AG04450 (cell line): ENCODE data around the gene RELCH. TPM values are rescaled to one million over a fixed set of nuclear protein-coding genes. Genes with fewer than 3 reads are reported as not detected.

Experiments
- CTCF ChIA-PET: fragments of 300-600, 350-600 bp; formaldehyde crosslinking; extraction: SDS; loops from one replicate; lab custom pipeline; 2022; ENCODE audit warnings: antibody characterized with exemption, inconsistent platforms; lab: Charles Lee
- POLR2A ChIA-PET: fragments of 350-600 bp; formaldehyde crosslinking; extraction: SDS; loops from one replicate; lab custom pipeline; 2021; ENCODE audit warnings: antibody characterized with exemption, inconsistent platforms; lab: Yijun Ruan, JAX
- DNase-seq: peaks from one replicate; pipeline ENCODE4 v3.0.0-alpha.2; 2011; ENCODE audit warnings: low read depth, low spot score
- H3K27ac ChIP-seq: one replicate; pipeline ENCODE4 v1.5.1; 2012; ENCODE audit warnings: low read depth, low read length, control low read depth
- H3K27me3 ChIP-seq: one replicate; pipeline ENCODE4 v1.6.0; 2012; ENCODE audit warnings: low read length; ENCODE audit not compliant: control insufficient read depth, insufficient read depth
- H3K4me3 ChIP-seq: 2 replicates; pipeline ENCODE4 v1.5.1; 2011; ENCODE audit warnings: mild to moderate bottlenecking, low read depth, low read length, control low read depth
- H3K9me3 ChIP-seq: 2 replicates; pipeline ENCODE4 v1.5.1; 2012; ENCODE audit warnings: low read length; ENCODE audit not compliant: control insufficient read depth, insufficient read depth
- CTCF ChIP-seq: IDR thresholded peaks from 2 replicates; pipeline ENCODE4 v1.5.1; 2011; ENCODE audit warnings: low read depth, low read length, control low read depth, inconsistent platforms
- polyA plus RNA-seq: library from polyadenylated mRNA; depleted of rRNA; stranded (reverse); fragments of >200 nt; gene quantifications from 2 replicates; pipeline ENCODE4 v1.2.3, GENCODE V29; 2011

Gene RELCH
- polyA plus RNA-seq, 1 experiment = 14.5 TPM

- ChIA-PET POLR2A (no interaction called here), CTCF (interaction anchor here (4.5 kb wide), 1 partner anchor 30 kb away, joined by 16 read pairs; no protein-coding TSS in a partner anchor)
- Histone ChIP-seq H3K27ac (no peak overlapping the region), H3K27me3 (no peaks in the 10 kb centered on the region), H3K9me3 (no peaks in the 10 kb centered on the region), H3K4me3 (no peak overlapping the region)
- no peak for TF ChIP-seq CTCF
- DNase-seq = no peak
Measured at GRCh38 chr18:62279561-62279960, 92.5 kb downstream of the RELCH start.

- no peaks in the 10 kb centered on the region for H3K9me3 ChIP-seq
- ChIA-PET POLR2A (no interaction called here), CTCF (interaction anchor here (4.5 kb wide), 1 partner anchor 30 kb away, joined by 16 read pairs; no protein-coding TSS in a partner anchor)
- DNase-seq = no peak
- no peak for TF ChIP-seq CTCF
- H3K4me3 ChIP-seq = no peak overlapping the region
- H3K27me3 ChIP-seq = no peaks in the 10 kb centered on the region
- no peak overlapping the region for H3K27ac ChIP-seq
Measured at GRCh38 chr18:62280058-62280457, 93.0 kb downstream of the RELCH start.

GRCh38 chr18:62280786-62281185, 93.7 kb downstream of the RELCH start:
- Histone ChIP-seq H3K27ac (no peak overlapping the region), H3K4me3 (no peak overlapping the region), H3K9me3 (no peaks in the 10 kb centered on the region), H3K27me3 (no peaks in the 10 kb centered on the region)
- no peak for DNase-seq
- ChIA-PET POLR2A (no interaction called here), CTCF (interaction anchor here (4.5 kb wide), 1 partner anchor 31 kb away, joined by 16 read pairs; no protein-coding TSS in a partner anchor)
- no peak for TF ChIP-seq CTCF

- no peak for TF ChIP-seq CTCF
- CTCF ChIA-PET = interaction anchor here (0.6 to 4.5 kb wide), 2 partner anchors 14 to 32 kb away, joined by 8 to 16 read pairs; no protein-coding TSS in a partner anchor
- no peak overlapping the region for H3K4me3 ChIP-seq
- POLR2A ChIA-PET = no interaction called here
- H3K9me3 ChIP-seq = no peaks in the 10 kb centered on the region
- H3K27me3 ChIP-seq = no peaks in the 10 kb centered on the region
- no peak overlapping the region for H3K27ac ChIP-seq
- peak; percentile 34 for DNase-seq
Measured at GRCh38 chr18:62281684-62282083, 94.6 kb downstream of the RELCH start.

- no peak overlapping the region for H3K4me3 ChIP-seq
- no peak for TF ChIP-seq CTCF
- ChIA-PET CTCF (no interaction called here), POLR2A (no interaction called here)
- H3K27ac ChIP-seq = no peak overlapping the region
- no peaks in the 10 kb centered on the region for H3K9me3 ChIP-seq
- no peaks in the 10 kb centered on the region for H3K27me3 ChIP-seq
- peak; percentile 41 for DNase-seq
Measured at GRCh38 chr18:62282188-62282629, 95.2 kb downstream of the RELCH start.
